GM18499 (cell line): ENCODE measurements around the gene DHX8.
"Not testable (repeated sequence)": the region's sequence is repeated elsewhere in the genome, so short reads cannot be mapped to it uniquely, and the experiment has no call there.

Source experiments
- ATAC-seq: cut with Tn5 transposase; IDR thresholded peaks from one replicate; pipeline ENCODE4 v1.9.1; 2021; ENCODE audit warnings: moderate number of reproducible peaks; ENCODE audit not compliant: insufficient read depth, unreplicated experiment

Gene DHX8

DNA sequence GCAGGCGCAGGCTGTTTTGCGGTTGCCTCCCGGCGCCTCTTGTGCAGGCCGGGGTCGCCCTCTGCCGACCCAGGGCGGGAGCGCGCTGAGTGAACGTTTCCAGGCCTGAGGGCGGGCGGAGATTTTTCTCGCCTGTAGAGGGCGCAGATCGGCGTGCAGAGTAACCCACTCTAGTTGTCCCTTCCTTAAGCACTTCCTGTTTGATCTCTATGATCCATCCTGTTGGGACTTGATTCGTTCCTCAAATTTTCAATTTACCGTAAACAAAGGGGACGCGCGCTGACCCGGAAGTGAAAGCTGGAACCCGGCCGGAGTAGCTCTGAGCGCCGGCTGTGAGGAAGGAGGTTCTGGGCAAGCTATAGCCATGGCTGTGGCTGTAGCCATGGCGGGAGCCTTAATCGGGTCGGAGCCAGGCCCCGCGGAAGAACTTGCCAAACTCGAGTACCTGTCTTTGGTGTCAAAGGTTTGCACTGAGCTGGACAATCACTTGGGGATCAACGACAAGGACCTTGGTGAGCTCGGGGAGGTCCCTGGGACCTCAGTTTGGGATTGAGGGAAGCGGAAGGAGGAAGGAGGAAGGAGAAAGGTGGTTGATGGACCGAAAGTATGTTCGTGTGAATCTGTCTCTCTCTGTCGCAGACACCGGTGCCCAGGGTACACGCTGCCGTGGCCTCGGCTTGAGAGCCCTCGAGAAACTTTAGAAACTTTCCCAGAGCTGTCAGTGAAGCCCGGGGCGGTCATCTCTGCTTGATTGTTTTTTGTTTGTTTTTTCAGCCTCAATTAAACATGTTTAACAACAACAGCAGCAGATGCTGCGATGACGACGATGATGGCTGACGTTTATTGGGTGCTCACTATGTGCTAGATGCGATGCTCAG, at the start of gene DHX8:
TSS of gene DHX8 (plus strand) at position 302 of the 878 bp plus-strand sequence. CDS start at position 365, 63 bp downstream.
- peak; percentile 95 for ATAC-seq

DNA sequence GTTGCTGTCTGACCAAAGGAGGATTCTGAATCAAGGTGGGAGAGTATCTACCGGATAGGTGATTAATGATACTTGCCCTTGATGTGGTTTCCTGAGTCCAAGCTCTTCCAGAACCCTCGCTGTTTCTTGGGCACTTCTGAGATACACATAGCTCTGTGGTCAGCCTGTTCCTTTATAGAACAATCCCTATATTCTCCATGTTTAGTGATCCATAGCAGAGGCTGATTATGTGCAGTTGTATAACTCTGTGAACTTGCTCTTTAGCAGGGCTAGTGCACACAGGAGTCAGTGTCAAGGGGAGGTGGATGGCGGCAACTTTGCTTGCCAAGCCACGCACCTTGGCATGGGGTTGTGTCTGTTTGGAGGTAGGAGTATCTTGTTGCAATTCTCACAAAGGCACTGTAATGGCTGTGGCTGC, 48.9 kb upstream of the DHX8 start:
- ATAC-seq: no peak

- no peak for ATAC-seq
These were observed 46.0 kb upstream of the DHX8 start for GRCh38 chr17:43437756-43438155.

DNA sequence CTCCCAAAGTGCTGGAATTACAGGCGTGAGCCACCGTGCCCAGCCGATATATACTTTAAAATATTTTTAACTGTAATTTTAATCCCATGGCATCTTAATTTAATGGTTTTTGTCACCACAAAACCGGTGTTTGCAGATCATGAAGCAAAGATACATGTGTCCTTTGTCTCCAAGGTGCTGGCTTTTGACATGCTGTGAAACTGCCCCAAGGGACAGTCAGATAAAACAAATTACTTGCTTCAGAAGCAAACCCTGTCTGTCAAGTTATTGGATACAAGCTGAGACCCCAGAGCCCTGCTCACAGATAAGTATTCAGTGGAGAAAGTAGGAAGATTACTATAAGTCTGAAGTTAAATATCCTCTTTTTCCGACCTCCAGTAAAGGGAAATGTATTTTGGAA, 45.1 kb upstream of the DHX8 start:
- no peak for ATAC-seq

DNA sequence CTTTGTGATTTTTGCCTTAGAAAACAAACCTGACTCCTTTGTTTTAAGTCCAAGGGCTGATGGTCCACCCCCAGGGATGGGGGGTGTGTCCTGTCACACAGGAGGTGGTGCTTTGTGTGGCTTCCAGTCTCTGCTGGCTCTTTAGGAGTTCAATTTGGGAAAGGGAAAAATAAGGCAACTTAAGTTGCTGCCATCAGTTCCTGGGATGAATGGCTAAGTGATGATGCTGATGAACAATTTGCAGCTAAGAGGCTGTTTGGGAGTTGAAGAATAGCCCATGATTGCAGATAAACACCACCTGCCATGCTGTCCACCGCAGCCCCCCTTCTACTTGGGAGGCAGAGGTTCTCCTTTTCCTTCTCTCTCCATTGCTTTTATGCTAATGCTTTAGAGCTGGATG, 44.7 kb upstream of the DHX8 start:
- ATAC-seq: no peak

- ATAC-seq: no peak
These were observed 41.1 kb upstream of the DHX8 start for GRCh38 chr17:43442711-43443110.

GRCh38 chr17:43443381-43443780, 40.4 kb upstream of the DHX8 start:
- ATAC-seq: no peak

DNA sequence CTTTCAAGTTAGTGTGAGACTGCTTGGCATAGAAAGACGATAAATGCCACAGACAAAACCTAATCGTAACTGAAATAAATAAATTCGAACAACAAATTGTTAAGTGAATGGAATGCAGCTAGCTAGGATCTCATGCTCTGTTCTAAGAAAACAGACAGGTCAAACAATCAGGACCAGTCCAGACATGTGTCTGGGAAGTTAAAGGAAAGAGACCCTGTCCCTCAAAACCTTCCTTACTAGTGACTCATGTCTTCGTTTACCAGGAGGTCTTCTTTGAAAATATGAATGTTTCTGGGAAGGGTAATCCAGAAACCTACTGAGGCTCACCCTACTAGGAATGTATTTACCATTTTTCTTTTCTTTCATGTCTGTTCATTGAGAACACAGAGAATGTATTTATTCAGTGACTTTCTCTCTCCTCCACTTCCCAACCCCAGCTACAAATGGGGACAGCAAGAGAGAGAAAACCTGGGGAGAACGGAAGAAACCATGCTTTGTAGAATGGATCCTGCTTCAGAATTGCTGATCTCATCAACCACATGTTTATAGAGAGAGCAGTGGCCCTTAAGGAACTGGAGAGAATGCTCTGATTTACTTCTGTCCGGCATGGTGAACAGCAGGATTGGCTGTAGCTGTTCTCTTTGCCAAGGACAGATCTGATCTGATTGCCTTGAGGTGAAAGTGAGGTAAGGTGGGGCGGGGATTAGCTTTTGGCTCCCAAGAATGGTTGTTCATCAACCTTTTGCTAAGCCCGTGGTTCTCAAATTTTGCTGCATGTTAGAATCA, 39.4 kb upstream of the DHX8 start:
- no peak for ATAC-seq

DNA sequence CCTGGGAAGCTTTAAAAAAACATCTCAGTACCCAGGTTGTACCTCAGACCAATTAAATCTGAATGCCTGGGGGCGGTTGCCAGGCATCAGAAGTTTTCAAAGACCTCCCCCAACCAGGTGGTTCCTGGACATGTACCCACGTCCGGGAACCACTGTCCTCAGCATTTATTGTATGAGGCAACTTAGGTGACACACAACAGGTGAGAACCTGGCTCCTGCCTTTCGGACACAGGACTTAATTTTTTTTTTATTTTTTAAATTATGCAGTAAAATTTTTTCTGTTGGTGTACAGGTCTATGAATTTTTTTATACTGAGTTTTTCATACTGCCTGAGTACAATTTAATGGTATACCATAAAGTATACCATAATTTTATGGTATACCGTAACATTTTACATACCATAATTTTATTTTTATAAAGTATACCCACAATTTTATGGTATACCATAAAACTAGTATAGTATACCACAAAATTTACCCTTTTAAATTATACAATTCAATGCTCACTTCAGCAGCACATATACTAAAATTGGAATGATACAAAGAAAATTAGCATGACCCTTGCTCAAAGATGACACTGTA, 38.7 kb upstream of the DHX8 start:
- ATAC-seq: no peak

GRCh38 chr17:43446773-43447172, 37.0 kb upstream of the DHX8 start:
- ATAC-seq: no peak

GRCh38 chr17:43448720-43449469, 34.9 kb upstream of the DHX8 start:
- no peak for ATAC-seq

GRCh38 chr17:43449470-43450248, 34.1 kb upstream of the DHX8 start:
- no peak for ATAC-seq

DNA sequence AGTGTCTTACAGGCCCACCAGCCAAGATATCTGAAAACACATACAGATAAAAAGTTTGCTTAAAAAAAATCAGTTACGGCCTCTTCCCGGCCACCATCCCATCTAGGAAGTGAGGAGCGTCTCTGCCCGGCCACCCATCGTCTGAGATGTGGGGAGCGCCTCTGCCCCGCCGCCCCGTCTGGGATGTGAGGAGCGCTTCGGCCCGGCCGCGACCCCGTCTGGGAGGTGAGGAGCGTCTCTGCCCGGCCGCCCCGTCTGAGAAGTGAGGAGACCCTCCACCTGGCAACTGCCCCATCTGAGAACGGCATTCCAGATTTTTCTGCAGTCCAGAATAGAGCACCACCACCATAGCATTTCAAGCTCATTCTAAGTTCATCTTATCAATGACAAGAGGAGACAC, 33.0 kb upstream of the DHX8 start:
- not testable (repeated sequence) for ATAC-seq

- ATAC-seq: not testable (repeated sequence)
These were observed 32.0 kb upstream of the DHX8 start for GRCh38 chr17:43451741-43452140.

- no peak for ATAC-seq
These were observed 30.4 kb upstream of the DHX8 start for GRCh38 chr17:43453331-43453812.

- ATAC-seq: no peak
These were observed 28.9 kb upstream of the DHX8 start for GRCh38 chr17:43454868-43455267.

DNA sequence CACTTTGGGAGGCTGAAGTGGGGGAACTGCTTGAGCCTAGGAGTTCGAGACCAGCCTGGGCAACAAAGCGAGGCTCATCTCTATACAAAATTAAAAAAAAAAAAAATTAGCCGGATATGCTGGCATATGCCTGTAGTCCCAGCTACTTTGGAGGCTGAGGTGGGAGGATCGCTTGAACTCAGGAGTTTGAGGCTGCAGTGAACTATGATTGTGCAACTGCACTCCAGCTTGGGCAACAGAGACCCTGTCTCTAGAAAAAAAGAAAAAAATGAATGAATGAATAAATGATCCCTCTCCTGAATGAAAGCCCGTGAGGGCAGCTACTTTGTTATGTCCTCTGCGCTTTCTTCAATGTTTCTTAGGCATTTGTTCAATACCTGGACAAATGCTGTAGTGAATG, 27.7 kb upstream of the DHX8 start:
- no peak for ATAC-seq

GRCh38 chr17:43456661-43457361, 27.0 kb upstream of the DHX8 start:
- ATAC-seq: no peak

GRCh38 chr17:43457362-43457692, 26.4 kb upstream of the DHX8 start:
- no peak for ATAC-seq
